HG02973 (cell line): Measurements from ENCODE around the gene GCNT2.
"Not testable (repeated sequence)": the region's sequence is repeated elsewhere in the genome, so short reads cannot be mapped to it uniquely, and the experiment has no call there.

Source experiments
- ATAC-seq: cut with Tn5 transposase; IDR thresholded peaks from one replicate; pipeline ENCODE4 v1.9.1; 2021; ENCODE audit warnings: moderate library complexity; ENCODE audit not compliant: unreplicated experiment

GCNT2 gene

GRCh38 chr6:10543488-10543887 lies 22.3 kb downstream of the GCNT2 start:
- ATAC-seq: no peak

- ATAC-seq: no peak
Observed at GRCh38 chr6:10545482-10545881, 24.3 kb downstream of the GCNT2 start.

GRCh38 chr6:10547809-10548208 lies 26.7 kb downstream of the GCNT2 start:
- ATAC-seq: no peak

- ATAC-seq: no peak
Observed at GRCh38 chr6:10550764-10551163, 29.6 kb downstream of the GCNT2 start.

- ATAC-seq: no peak
Observed at GRCh38 chr6:10552270-10552810, 31.2 kb downstream of the GCNT2 start.

GRCh38 chr6:10553871-10554270 lies 32.7 kb downstream of the GCNT2 start:
- no peak for ATAC-seq

GRCh38 chr6:10554826-10555225 lies 33.7 kb downstream of the GCNT2 start:
- no peak for ATAC-seq

- ATAC-seq: no peak
Observed at GRCh38 chr6:10555625-10556309, 34.6 kb downstream of the GCNT2 start.

GRCh38 chr6:10556589-10556988 lies 35.4 kb downstream of the GCNT2 start:
- ATAC-seq: no peak

GRCh38 chr6:10556992-10557391 lies 35.8 kb downstream of the GCNT2 start:
- no peak for ATAC-seq

GRCh38 chr6:10557913-10558312 lies 36.8 kb downstream of the GCNT2 start:
- no peak for ATAC-seq

- ATAC-seq: no peak
Observed at GRCh38 chr6:10558565-10558964, 37.4 kb downstream of the GCNT2 start.

- ATAC-seq: no peak
Observed at GRCh38 chr6:10559522-10560152, 38.5 kb downstream of the GCNT2 start.

- no peak for ATAC-seq
Observed at GRCh38 chr6:10561611-10562199, 40.6 kb downstream of the GCNT2 start.

- no peak for ATAC-seq
Observed at GRCh38 chr6:10564975-10565673, 44.0 kb downstream of the GCNT2 start.

GRCh38 chr6:10565913-10566312 lies 44.8 kb downstream of the GCNT2 start:
- ATAC-seq: no peak

- no peak for ATAC-seq
Observed at GRCh38 chr6:10567256-10568026, 46.3 kb downstream of the GCNT2 start.

- ATAC-seq: no peak
Observed at GRCh38 chr6:10569392-10570127, 48.4 kb downstream of the GCNT2 start.

GRCh38 chr6:10575519-10575918 lies 54.4 kb downstream of the GCNT2 start:
- not testable (repeated sequence) for ATAC-seq

- no peak for ATAC-seq
Observed at GRCh38 chr6:10576226-10576625, 55.1 kb downstream of the GCNT2 start.
